ENCODE measurements around the gene SLC2A1. TPM values are rescaled to one million over a fixed set of nuclear protein-coding genes. Genes with fewer than 3 reads are reported as not detected.

SLC2A1 gene
- total and polyA plus RNA-seq, 11 donors = 10.6 to 196 (median 29.9) TPM

DNA sequence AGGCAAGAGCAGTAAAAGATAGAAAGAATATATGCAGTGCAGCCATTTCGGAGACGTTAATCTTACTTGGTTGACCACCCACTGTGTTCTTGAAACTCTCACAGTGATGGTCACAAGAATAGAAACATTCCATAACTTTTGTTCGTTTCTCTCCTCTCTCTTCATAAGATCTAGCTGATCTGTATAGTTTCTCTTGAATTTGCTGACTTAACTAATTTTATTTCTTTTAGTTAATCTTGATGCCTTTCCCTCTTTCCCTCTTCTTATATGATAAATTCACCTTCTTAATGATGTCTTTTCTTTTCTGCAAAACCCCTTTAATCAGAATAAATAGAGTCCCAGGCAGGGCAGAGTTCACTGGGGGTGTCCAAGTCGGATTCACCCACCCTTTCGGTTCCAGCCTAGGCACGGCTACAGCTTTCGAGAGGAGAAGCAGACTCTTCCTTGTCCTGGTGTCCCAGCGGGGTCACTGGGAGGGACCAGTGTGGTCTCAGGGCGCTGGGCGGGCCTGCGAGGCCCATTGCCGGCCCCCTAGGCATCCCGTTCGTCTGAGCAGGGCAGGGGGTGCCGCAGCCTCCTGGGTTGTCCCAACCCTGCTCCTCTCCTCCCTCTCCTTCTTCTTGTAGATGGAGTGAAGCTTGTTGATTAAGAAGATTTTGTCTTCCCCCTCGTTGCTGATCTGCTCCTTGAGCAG lies 72.5 kb downstream of the SLC2A1 start:
- no peak for DNase-seq
- Histone ChIP-seq H3K4me1 (no peaks in the 10 kb centered on the region), H3K27me3 (peaks cover 0 to 6% (median 0%) of the 10 kb centered on the region in 9 donors), H3K27ac (no peak overlapping the region), H3K4me3 (no peak overlapping the region), H3K9me3 (no peaks in the 10 kb centered on the region), H3K36me3 (no peaks in the 10 kb centered on the region)
- TF ChIP-seq, protein P1, sequence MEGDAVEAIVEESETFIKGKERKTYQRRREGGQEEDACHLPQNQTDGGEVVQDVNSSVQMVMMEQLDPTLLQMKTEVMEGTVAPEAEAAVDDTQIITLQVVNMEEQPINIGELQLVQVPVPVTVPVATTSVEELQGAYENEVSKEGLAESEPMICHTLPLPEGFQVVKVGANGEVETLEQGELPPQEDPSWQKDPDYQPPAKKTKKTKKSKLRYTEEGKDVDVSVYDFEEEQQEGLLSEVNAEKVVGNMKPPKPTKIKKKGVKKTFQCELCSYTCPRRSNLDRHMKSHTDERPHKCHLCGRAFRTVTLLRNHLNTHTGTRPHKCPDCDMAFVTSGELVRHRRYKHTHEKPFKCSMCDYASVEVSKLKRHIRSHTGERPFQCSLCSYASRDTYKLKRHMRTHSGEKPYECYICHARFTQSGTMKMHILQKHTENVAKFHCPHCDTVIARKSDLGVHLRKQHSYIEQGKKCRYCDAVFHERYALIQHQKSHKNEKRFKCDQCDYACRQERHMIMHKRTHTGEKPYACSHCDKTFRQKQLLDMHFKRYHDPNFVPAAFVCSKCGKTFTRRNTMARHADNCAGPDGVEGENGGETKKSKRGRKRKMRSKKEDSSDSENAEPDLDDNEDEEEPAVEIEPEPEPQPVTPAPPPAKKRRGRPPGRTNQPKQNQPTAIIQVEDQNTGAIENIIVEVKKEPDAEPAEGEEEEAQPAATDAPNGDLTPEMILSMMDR (IDR thresholded peaks at IDR 0.05) = no peak
- TF ChIP-seq POLR2A (IDR thresholded peaks at IDR 0.05) = no peak
- intact Hi-C loops (cut with DNase I) = no loop called here
- WGBS, 4 donors = 78 to 85% (median 83%) methylated on average over 16 of the region's 16 CpGs
- ATAC-seq = no peak

DNA sequence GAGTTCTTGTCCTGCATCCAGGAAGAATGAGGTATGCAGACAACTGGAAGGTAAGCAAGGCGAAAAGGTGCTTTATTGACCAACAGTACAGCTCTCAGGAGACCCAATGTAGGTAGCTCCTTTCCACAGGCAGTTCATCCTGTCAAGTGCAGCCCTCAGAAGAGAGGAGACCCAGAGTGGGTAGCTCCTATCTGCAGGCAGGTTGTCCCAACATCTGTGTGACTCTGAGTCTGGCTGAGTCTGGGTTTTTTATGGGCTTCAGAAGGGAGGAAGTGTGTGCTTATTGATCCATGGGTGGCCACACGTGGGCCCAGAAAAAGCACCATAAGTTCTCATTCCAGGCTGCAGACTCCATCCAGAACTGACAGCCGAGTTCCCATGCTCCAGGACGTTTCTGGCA lies 78.3 kb downstream of the SLC2A1 start:
- Histone ChIP-seq H3K27ac (no peak overlapping the region), H3K36me3 (no peaks in the 10 kb centered on the region), H3K27me3 (peaks cover 0 to 9% (median 0%) of the 10 kb centered on the region in 9 donors), H3K4me3 (no peak overlapping the region), H3K9me3 (no peaks in the 10 kb centered on the region), H3K4me1 (no peaks in the 10 kb centered on the region)
- TF ChIP-seq POLR2A (IDR thresholded peaks at IDR 0.05) = no peak
- TF ChIP-seq, protein P1 (IDR thresholded peaks at IDR 0.05) = no peak
- WGBS, 4 donors = 45 to 80% (median 72%) methylated on average over 1 to 4 of the region's 4 CpGs
- ATAC-seq (no peak), DNase-seq (no peak)
- intact Hi-C loops (cut with DNase I) = no loop called here

DNA sequence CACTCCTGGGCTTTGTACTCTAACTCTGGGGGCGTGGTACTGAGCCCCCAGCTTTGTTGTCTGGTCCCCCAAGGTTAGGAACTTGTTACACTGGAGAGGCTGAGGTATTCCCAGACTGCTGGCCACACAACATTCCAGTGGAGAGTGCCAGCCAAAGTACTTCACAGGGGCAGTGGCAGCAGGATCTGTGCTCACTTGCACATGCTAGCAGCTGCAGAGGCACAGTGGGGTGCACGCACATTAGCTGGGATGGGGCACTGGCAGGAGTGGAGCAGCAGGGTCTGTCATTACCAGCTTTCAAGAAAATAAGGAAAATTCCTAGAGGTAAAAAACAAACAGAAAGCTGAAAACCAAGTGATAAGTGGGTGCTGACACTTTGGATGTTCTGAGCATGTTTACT lies 81.3 kb downstream of the SLC2A1 start:
- intact Hi-C loops (cut with DNase I) = no loop called here
- peaks cover 0 to 16% (median 2%) of the 10 kb centered on the region in 12 donors for H3K9me3 ChIP-seq
- ATAC-seq = peak in 1 of 4 donors; percentile 46

DNA sequence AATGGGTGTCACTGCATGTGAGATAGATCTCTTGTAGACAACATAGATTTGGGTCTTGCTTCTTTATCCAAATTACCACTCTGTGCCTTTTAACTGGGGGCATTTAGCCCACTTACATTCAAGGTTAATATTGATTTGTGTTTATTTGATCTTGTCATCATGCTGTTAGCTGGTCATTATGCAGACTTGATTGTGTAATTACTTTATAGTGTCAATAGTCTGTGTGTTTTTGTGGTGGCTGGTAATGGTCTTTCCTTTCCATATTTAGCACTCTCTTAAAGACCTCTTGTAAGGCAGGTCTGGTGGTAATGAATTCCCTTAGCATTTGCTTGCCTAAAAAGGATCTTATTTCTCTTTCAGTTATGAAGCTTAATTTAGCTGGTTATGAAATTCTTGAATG lies 82.7 kb downstream of the SLC2A1 start:
- Histone ChIP-seq H3K9me3 (peaks cover 0 to 16% (median 2%) of the 10 kb centered on the region in 12 donors), H3K27ac (no peak overlapping the region), H3K27me3 (peaks cover 0 to 9% (median 0%) of the 10 kb centered on the region in 9 donors), H3K4me1 (no peaks in the 10 kb centered on the region), H3K4me3 (no peak overlapping the region), H3K36me3 (no peaks in the 10 kb centered on the region)
- DNase-seq = no peak
- intact Hi-C loops (cut with DNase I) = no loop called here
- no peak for ATAC-seq
- no peak for TF ChIP-seq POLR2A (IDR thresholded peaks at IDR 0.05)
- TF ChIP-seq, protein P1 (IDR thresholded peaks at IDR 0.05) = no peak

More for the DNA sequence above, 81.3 kb downstream of the SLC2A1 start:
- H3K36me3 ChIP-seq = no peaks in the 10 kb centered on the region
- H3K27me3 ChIP-seq = peaks cover 0 to 9% (median 0%) of the 10 kb centered on the region in 9 donors
- no peak overlapping the region for H3K4me3 ChIP-seq
- no peak overlapping the region for H3K27ac ChIP-seq
- 30 to 47% (median 34%) methylated on average over 2 of the region's 2 CpGs for WGBS, 4 donors
- peak in 1 of 5 donors; percentile 44 for DNase-seq
- no peak for TF ChIP-seq POLR2A (IDR thresholded peaks at IDR 0.05)
- TF ChIP-seq, protein P1 (IDR thresholded peaks at IDR 0.05) = no peak
- H3K4me1 ChIP-seq = no peaks in the 10 kb centered on the region

Other genes starting within 250 kb of the SLC2A1 start
- gene CLDN19, start 218.6 kb downstream of the SLC2A1 start, total RNA-seq = under 1 TPM in 1 of 9 donors, not detected in 8; 0.11 TPM
- gene CLDN19, start 218.6 kb downstream of the SLC2A1 start, polyA plus RNA-seq = under 1 TPM in 1 of 2 donors, not detected in 1; 0.01 TPM
- gene P3H1, start 191.8 kb downstream of the SLC2A1 start, total RNA-seq = 10 to 100 TPM in 4 of 9 donors, 1 to 10 TPM in 5; 6.9 to 27.9 (median 10.0) TPM
- gene P3H1, start 191.8 kb downstream of the SLC2A1 start, polyA plus RNA-seq = 10 to 100 TPM; 10.7 to 17.6 TPM
- gene C1orf50, start 191.6 kb downstream of the SLC2A1 start, total RNA-seq = 1 to 10 TPM; 3.0 to 9.2 (median 5.8) TPM
- gene C1orf50, start 191.6 kb downstream of the SLC2A1 start, polyA plus RNA-seq = 1 to 10 TPM; 4.0 to 4.5 TPM
- under 1 TPM in 3 of 9 donors, not detected in 6; 0.06 to 0.19 (median 0.07) TPM for gene TMEM269, start 173.9 kb downstream of the SLC2A1 start, total RNA-seq
- gene TMEM269, start 173.9 kb downstream of the SLC2A1 start, polyA plus RNA-seq = not detected
- 1 to 10 TPM; 2.2 to 8.2 (median 5.4) TPM for gene ERMAP, start 141.7 kb downstream of the SLC2A1 start, total RNA-seq
- 1 to 10 TPM; 2.6 to 2.8 TPM for gene ERMAP, start 141.7 kb downstream of the SLC2A1 start, polyA plus RNA-seq
- 10 to 100 TPM; 11.5 to 22.8 (median 15.8) TPM for gene SVBP, start 141.5 kb downstream of the SLC2A1 start, total RNA-seq
- gene SVBP, start 141.5 kb downstream of the SLC2A1 start, polyA plus RNA-seq = 10 to 100 TPM; 23.6 to 33.5 TPM
- gene ZNF691, start 112.3 kb downstream of the SLC2A1 start, total RNA-seq = 10 to 100 TPM in 2 of 9 donors, 1 to 10 TPM in 7; 4.9 to 11.6 (median 8.4) TPM
- gene ZNF691, start 112.3 kb downstream of the SLC2A1 start, polyA plus RNA-seq = 1 to 10 TPM; 6.2 to 8.0 TPM
- 10 to 100 TPM; 22.8 to 62.1 (median 27.2) TPM for gene EBNA1BP2, start 213.4 kb upstream of the SLC2A1 start, total RNA-seq
- gene EBNA1BP2, start 213.4 kb upstream of the SLC2A1 start, polyA plus RNA-seq = 100 to 1,000 TPM in 1 of 2 donors, 10 to 100 TPM in 1; 32.9 to 166 TPM
- under 1 TPM in 4 of 9 donors, not detected in 5; 0.07 to 0.34 (median 0.16) TPM for gene CFAP57, start 213.5 kb upstream of the SLC2A1 start, total RNA-seq
- gene CFAP57, start 213.5 kb upstream of the SLC2A1 start, polyA plus RNA-seq = under 1 TPM; 0.08 to 0.12 TPM